ENCODE results near the gene TLCD3B. TPM values are rescaled to one million over a fixed set of nuclear protein-coding genes. Genes with fewer than 3 reads are reported as not detected.
"Not testable (repeated sequence)": the region's sequence is repeated elsewhere in the genome, so short reads cannot be mapped to it uniquely, and the experiment has no call there.

TLCD3B gene
- total RNA-seq, 1 experiment from 2014 or later, result 0.90 TPM

- DNase-seq, result peak; percentile 44
- Mint-ChIP-seq H3K27ac (ENCODE audit: unreplicated experiment) (no peak overlapping the region), H3K4me3 (ENCODE audit: low read depth, unreplicated experiment) (no peak overlapping the region), H3K36me3 (ENCODE audit: insufficient read depth, unreplicated experiment) (no peaks in the 10 kb centered on the region), H3K27me3 (ENCODE audit: unreplicated experiment) (peaks cover 13% of the 10 kb centered on the region), H3K9me3 (ENCODE audit: low read depth, unreplicated experiment) (no peaks in the 10 kb centered on the region), H3K4me1 (ENCODE audit: low read depth, unreplicated experiment) (peaks cover 17% of the 10 kb centered on the region)
- CTCF ChIA-PET, result interaction anchor here (0.9 to 1.6 kb wide), 2 partner anchors 10 kb away, joined by 3 to 9 read pairs; no protein-coding TSS in a partner anchor
- TF ChIP-seq CTCF (IDR thresholded peaks at IDR 0.05; ENCODE audit: unreplicated experiment), result peak; percentile 60
- BruUV-seq (replicated peaks), result no TSS peak
- intact Hi-C loops (cut with micrococcal nuclease; ENCODE audit: unreplicated experiment), result loop anchor here (5.0 kb wide), 1 partner anchor 585 kb away; no protein-coding TSS in a partner anchor
Observed at GRCh38 chr16:30041841-30042240, 10.8 kb upstream of the TLCD3B start.

- H3K27ac Mint-ChIP-seq (ENCODE audit: unreplicated experiment); BruUV-seq (replicated peaks); H3K4me1 Mint-ChIP-seq (ENCODE audit: low read depth, unreplicated experiment); H3K9me3 Mint-ChIP-seq (ENCODE audit: low read depth, unreplicated experiment); H3K4me3 Mint-ChIP-seq (ENCODE audit: low read depth, unreplicated experiment); DNase-seq; H3K36me3 Mint-ChIP-seq (ENCODE audit: insufficient read depth, unreplicated experiment): not testable (repeated sequence)
- CTCF ChIA-PET, result interaction anchor here (0.5 to 1.6 kb wide), 4 partner anchors 9 to 140 kb away, joined by 3 to 9 read pairs (median 5); no protein-coding TSS in a partner anchor
- intact Hi-C loops (cut with micrococcal nuclease; ENCODE audit: unreplicated experiment), result loop anchor here (5.0 kb wide), 1 partner anchor 587 kb away; no protein-coding TSS in a partner anchor
- H3K27me3 Mint-ChIP-seq (ENCODE audit: unreplicated experiment), result peaks cover 25% of the 10 kb centered on the region
Observed at GRCh38 chr16:30040690-30041089, 9.6 kb upstream of the TLCD3B start.

- CTCF ChIA-PET, result interaction anchor here (0.6 to 1.6 kb wide), 4 partner anchors 8 to 139 kb away, joined by 3 to 9 read pairs (median 3); a partner anchor contains a TSS
- no peak for TF ChIP-seq CTCF (IDR thresholded peaks at IDR 0.05; ENCODE audit: unreplicated experiment)
- intact Hi-C loops (cut with micrococcal nuclease; ENCODE audit: unreplicated experiment), result loop anchor here (5.0 kb wide), 1 partner anchor 587 kb away; no protein-coding TSS in a partner anchor
- no peak for DNase-seq
- Mint-ChIP-seq H3K4me3 (ENCODE audit: low read depth, unreplicated experiment) (no peak overlapping the region), H3K27me3 (ENCODE audit: unreplicated experiment) (peaks cover 30% of the 10 kb centered on the region), H3K9me3 (ENCODE audit: low read depth, unreplicated experiment) (no peaks in the 10 kb centered on the region), H3K27ac (ENCODE audit: unreplicated experiment) (no peak overlapping the region), H3K36me3 (ENCODE audit: insufficient read depth, unreplicated experiment) (no peaks in the 10 kb centered on the region), H3K4me1 (ENCODE audit: low read depth, unreplicated experiment) (peaks cover 3% of the 10 kb centered on the region)
- no TSS peak for BruUV-seq (replicated peaks)
Observed at GRCh38 chr16:30040221-30040620, 9.2 kb upstream of the TLCD3B start.

- no peaks in the 10 kb centered on the region for H3K36me3 Mint-ChIP-seq (ENCODE audit: insufficient read depth, unreplicated experiment)
- peaks cover under 1% of the 10 kb centered on the region for H3K4me1 Mint-ChIP-seq (ENCODE audit: low read depth, unreplicated experiment)
- H3K9me3 Mint-ChIP-seq (ENCODE audit: low read depth, unreplicated experiment), result no peaks in the 10 kb centered on the region
- no peak overlapping the region for H3K4me3 Mint-ChIP-seq (ENCODE audit: low read depth, unreplicated experiment)
- no peak overlapping the region for H3K27ac Mint-ChIP-seq (ENCODE audit: unreplicated experiment)
- peaks cover 76% of the 10 kb centered on the region for H3K27me3 Mint-ChIP-seq (ENCODE audit: unreplicated experiment)
- no peak for DNase-seq
- intact Hi-C loops (cut with micrococcal nuclease; ENCODE audit: unreplicated experiment), result no loop called here
- no peak for TF ChIP-seq CTCF (IDR thresholded peaks at IDR 0.05; ENCODE audit: unreplicated experiment)
- CTCF ChIA-PET, result interaction anchor here (0.6 to 1.0 kb wide), 2 partner anchors 15 to 116 kb away, joined by 3 read pairs; no protein-coding TSS in a partner anchor
- BruUV-seq (replicated peaks), result no TSS peak
Observed at GRCh38 chr16:30033270-30033669, 2.2 kb upstream of the TLCD3B start.

Measured in Calu3 (cell line).